GF-D8 (cell line): ENCODE data around the gene MUC5B.
A peak's percentile ranks its signal among the peaks of the same experiment; 100 is the strongest.

Source experiments
- DNase-seq: peaks from one replicate; lab custom pipeline; 2025; lab: John Stamatoyannopoulos, UW

Gene MUC5B

DNA sequence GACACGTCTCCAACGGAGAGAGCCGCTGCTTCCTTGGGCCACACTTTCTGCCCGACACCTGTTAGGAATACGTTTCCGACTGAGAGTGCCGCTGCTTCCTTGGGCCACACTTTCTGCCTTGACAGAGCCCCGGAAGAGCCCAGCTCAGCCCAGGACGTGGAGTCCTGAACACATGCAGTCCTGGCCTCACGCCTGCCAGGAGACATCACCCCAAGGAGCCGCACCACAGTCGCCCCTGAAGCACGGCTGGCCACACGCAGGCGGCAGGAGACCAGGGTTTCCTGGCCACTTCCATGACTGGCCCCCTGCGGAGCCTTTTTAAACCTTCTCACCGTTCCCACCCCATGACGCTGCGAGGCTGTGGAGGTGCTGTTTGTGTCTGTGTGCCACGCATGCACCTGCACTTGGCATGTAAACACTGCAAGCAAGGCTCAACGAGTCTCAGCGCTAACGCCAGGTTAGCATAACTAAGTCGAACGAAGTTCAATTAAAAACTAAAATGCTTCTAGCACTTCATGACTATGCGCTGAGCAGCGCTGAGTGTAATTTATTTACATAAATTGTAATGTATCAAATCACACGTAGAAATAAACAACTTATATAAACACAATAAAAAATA, 77.8 kb downstream of the MUC5B start:
- DNase-seq = no peak

DNA sequence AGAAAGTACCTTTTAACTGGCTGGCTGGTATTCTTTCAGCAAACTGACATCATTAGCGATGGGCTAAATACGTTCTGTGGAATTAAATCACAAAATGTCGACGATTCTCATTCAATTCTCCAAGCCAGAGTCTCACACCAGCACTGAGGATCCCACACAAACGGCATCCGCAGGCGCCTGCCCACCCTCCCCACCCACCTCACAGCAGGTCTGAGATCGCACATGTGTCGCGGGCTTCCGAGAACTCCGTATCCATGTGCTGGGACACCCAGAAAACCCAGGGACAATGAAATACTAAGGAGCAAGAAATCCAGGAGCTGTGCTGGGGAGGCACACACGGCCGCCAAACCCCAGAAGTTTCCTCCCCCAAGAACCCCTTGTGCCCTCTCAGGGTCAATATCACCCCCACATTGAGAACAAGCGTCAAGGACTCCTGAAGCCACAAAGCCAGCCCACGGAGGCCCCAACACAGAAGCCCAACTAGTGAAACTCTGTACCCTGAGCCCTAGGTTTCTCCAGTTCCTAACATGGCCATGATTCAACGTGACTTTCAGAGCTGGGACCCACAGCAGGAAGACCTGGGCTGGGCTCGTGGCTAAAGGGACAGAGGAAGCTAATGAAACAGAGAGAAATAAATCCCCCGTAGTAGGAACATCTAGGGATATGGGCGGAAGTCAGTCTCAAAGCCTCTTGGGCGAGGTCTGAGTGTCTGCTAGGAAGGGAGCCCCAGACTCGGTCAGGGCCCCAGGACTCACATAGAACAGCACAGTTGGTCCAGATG, 78.5 kb downstream of the MUC5B start:
- no peak for DNase-seq

DNA sequence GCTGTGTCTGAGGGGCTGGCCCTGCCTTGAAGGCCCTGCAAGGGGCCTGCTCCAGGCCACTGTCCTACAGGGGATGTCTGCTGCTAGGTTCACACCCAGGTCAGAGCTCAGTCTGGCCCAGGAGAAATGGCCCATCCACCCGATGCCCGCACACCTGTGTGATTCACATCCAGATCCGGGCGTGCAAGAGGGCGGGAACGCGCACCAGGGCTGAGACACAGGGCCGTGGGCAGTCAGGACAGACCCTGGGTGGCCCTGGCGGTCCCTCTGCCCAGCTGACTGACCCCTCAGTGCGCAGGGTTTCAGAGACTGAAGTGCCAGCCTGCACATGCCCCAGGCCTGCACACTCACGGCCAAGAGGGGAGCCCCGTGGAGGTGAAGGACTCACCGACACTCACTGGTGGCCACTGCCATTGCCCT, 79.2 kb downstream of the MUC5B start:
- DNase-seq = no peak

DNA sequence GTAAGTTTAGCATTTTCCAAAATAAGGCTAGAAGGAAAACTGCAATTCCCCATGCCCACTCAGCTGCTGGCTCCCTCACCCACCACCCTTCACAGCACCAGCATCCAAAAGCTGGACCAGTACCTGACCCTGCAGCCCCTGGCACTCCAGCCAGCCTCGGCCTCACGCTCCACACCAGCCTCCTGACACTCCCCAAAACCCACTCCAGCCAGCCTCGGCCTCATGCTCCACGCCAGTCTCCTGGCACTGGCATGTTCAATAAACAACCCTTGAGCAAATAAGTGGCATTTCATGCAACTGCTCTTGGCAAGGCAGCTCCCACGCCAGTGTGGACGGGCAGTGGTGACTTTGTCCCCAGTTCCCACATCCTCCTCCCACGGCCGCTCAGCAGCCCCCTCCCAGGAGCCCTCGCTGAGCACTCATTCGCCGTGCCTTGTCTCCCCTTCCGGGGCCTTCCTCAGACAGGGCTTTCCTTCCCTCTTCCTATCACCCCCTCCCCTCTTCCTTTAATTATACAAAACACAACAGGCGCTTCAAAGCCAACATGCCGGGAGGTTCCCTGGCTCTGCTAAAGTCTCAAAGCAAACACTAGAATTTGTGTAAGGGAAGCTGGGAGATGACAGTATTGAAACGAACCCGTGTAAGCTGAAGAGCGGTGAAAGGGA, 79.7 kb downstream of the MUC5B start:
- no peak for DNase-seq

DNA sequence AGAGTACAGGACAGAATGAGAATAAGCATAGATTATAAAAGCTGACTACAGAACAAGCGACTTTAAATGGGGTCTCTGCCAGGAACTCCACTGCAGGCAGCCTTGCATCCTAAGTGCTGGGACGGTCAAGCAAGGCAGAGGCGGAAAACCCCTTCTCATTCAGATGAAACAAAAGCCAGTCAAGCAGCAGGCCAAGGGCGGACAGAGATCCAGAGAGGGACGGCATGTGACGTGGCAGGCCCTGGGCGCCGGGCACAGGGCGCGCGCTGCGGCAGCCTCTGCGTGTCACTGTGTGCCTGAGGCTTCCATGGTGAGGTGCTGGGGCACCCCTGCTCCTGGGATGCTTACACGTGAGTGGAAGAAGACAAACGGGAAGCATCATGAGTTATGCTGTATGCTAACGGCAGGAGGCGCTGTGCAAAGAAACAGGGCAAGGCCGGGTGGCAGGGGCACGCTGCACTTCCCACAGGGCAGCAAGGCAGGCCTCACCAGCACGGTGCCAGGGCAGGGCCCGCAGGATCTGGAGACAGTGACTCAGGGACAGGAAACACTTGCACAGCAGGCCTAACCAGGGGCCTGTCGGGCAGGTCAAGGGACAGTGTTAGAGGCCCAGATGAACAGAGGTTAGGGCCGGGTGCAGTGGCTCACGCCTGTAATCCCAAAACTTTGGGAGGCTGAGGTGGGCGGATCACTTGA, 80.4 kb downstream of the MUC5B start:
- DNase-seq = no peak

DNA sequence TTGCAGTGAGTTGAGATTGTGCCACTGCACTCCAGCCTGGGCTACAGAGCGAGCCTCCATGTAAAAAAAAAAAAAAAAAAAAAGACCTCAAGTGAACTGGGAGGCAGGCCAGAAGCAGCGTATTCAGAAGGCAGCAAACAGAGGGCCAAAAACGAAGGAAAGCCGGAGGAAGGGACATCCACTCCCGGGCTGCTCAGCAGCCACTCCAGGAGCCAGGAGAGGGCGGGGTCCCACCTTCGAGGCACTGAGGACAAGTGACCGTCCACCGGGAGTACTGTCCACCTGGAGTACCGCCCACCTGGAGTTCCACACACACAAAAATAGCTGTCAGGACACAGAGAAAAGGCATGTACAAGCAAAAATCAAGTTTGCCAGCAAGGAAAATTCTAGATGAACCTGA, 81.1 kb downstream of the MUC5B start:
- no peak for DNase-seq

DNA sequence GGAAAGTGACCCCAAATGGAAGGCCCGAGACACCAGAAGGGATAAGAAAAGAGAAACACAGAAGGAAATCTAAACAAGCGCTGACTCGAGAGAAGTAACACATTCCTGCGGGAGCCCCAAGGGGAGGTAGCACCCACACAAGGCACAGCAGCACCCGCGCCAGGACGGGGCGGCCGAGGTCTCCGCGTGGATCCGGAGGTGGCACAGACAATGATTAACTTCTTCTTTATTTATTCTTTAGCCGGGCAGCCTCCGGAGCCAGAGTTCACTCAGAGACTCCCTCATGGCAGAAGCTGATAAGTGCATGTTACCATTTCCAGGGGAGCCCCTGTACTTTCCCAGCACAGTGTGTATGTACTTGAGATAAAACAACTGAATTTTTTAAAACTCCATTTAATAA, 81.5 kb downstream of the MUC5B start:
- DNase-seq = no peak

DNA sequence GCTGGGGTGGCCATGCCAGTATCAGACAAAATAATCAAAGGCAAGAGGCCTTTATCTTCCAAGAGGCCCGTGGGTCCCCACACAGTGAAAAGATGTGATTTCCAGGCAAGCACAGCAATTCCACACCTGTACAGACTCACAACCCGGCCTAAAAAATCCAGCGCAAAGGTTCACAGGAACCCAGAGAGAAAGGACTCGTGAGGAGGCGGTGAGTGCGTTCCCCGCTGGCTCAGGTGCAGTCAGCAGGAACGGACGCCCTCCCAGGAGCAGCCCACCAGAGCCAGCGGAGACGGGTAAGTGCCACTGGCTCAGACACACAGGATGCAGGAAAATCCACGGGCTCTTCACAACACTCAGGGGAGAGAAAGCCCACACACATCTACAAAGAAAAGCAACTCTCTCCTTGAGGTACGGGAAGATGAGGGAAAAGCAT, 82.2 kb downstream of the MUC5B start:
- DNase-seq = no peak

DNA sequence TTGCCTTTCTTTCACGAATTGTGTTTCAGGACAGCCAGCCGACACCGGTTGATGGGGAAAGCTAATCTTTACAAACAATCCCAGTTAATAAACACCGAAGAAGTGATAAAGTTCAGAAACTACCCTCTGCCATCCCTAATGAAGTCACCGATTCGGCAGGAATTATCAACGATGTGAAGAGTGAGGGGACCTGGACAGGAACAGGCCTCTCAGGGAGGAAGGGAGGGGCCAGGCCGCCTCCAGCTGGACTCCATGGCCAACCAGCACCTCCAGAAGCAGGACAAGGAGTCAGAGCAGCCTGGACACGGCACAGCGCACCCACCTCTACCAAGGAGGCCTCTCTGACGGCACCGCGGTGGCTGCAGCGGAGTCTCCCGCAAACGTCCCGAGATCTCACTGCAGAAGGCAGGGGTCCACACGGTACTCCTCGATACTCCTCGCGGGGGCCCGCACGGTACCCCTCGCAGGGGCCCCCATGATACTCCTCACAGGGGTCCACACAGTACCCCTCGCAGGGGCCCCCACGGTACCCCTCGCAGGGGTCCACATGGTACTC, 82.7 kb downstream of the MUC5B start:
- DNase-seq = no peak

DNA sequence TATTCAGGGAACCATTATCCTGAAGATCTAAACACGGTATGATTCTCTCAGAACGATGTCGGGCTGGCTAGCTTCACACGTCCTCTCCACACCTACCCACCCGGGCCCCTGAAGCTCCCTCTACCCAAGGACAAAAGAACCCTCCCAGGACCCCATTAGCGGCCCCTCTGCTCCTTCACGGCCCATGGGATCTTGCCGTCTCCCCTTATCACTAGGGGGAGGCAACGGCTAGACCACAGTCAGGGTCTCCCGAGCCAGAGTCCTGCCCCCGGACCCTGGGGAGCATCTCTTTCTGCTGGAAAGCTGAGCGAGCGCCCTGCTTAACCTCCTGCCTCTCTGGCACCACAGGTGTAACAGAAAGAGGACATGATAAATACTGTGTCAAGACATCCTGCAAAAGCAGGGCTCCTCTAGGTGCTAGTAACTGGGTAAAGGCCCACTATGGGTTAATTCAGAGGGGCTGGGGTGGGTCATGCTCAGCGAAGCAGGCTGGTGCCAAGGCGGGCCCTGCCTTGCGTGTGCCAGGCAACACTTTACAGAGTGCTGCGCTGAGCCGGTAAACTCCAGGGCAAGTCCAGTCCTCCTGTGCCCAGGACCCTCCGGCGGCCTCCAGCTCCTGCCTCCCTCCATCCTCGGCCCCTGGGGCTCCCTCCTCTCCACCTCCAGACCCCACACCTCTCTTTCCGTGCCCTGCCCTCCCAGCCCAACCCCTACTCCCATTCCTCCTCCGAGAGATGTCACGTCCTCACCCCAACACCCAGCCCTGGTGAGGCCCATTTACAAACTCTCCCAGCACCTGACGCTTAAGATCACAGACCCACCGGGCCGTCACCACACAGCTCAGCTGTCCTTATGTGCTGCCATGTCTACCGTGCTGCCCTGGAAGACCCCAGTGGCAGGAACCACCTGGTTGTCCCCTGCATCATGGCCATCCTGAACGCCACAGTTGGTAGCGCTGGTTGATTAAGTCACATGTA, 83.6 kb downstream of the MUC5B start:
- DNase-seq = no peak

DNA sequence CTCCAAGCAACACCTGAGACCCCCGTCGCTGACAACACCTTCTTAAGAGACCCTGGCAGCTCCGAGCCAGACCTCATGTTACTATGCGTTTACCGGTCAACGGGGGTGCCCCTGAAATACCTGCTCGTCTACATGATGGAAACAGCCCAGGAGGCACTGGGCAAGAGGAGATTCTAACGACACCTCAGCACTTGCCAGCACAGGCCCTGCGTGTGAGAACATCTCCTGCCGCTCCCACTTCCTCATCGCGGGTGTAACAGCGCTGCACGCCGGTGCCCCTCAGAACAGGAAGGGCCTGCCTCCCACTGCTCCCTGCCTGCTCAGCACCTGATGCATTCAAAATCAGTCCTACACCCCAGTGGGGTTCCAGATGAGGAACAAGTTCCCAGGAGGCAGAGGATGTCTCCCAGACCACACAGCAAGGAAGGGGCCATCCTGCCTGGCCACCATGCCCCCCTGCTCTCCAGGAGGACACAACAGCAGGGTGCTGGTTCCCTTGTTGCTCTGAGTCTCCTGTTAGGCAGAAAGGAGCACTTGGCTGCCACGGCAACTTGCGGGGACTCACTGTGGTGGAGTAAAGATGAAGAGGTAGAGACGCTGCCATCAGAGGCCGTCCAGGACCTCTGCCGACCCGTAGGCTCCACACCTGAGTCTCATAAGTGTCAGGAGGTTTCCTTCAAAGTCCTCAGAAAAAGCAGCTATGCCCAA, 84.5 kb downstream of the MUC5B start:
- no peak for DNase-seq

DNA sequence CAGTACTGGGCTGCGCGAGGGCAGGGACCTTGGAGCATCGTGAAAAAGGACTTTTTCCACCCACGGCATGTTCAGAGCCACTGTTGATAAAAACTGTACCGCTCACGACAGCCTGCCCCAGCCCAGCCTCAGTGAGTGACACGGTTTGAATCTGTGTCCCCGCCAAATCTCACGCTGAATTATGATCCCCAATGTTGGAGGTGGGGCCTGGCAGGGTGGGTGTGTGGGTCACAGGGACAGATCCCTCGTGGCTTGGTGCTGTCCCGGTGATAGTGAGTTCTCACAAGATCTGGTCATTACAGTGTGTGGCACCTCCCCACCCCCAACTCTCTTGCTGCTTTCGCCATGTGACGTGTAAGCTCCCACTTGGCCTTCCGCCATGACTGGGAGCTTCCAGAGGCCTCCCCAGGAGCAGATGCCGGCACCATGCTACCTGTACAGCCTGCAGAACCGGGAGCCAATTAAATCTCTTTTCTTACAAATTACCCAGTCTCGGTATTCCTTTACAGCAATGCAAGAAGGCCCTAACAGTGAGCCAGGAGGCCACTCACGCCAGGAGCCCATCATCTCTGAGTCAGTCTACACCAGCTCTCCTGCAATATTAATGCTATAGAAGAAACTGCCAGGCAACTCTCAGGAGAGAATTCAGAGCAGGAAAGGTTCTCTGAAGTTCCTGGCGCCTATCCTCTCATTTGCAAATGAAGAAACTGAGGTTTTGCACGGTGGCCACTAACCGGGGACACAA, 85.3 kb downstream of the MUC5B start:
- DNase-seq = no peak

DNA sequence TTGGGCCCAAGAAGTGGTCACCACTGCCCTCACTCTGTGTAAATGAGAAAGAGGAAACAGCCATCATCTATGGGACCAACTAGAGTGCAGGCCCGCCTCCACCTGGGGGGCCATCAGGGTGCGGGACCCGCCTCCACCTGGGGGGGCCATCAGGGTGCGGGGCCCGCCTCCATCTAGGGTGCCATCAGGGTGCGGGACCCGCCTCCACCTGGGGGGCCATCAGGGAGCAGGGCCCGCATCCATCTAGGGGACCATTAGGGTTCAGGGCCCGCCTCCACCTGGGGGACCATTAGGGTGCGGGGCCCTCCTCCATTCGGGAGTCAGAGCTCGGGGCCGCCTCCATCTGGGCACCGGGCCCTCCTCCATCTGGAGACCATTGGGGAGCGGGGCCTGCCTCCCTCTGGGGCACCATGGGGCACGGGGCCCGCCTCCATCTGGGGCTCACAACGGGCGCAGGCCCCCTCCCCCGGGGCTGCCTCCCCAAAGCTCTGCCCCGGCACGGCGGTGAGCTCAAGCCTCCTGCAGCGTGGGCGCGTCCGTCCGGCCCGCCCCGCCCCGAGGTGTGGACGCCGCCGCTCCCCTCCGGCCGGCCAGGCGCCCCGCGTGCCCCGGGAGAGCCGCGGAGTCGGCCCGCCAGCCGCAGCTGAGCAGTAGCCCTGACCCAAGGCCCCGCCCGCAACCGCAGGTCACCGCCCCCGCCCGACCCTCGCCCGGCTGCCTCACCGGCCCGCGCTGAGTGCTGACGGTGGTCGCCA, 86.1 kb downstream of the MUC5B start:
- DNase-seq = no peak

DNA sequence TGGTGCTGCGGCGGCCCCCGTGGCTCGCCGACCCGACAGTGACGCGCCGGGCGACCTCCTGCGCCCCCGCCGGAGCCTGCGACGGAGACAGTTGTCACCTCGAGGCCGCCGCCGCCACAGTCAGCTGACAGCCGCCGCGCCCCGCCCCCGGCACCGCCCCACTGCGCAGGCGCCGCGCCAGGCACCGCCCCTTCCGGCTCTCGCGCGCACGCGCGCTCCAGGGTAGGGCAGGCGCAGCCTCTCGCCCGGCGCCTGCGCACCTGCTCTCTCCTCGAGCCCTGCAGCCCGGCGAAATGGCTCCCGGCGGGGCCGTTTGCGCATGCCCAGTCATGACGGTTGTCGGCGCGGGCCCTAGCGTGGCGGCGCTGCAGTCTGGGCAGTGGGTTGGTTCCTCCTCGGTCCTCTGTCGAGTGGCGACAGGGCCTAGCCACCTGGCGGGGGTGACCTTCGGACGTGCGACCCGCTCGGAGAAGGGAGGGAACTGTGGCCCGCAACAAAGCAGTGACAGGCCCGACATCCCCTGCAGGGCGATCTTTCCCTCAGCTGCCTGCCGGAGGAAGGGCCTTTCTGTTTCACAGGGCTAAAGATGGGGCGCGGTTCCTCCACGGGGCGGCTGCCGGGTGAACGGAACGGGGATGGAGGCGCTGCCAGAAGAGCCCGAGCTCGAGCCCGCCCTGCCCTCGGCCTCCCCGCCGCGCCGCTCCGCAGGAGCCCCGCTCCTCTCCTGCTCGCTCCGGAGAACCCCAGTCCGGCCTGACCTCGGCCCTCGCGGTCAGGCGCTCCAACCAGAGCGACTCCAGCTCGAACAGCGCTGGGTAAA, 86.8 kb downstream of the MUC5B start, which contains the start of gene TOLLIP:
TOLLIP (minus strand) TSS at position 135 of the 820 bp plus-strand sequence; CDS start at position 1, 134 bp downstream.
- peak; percentile 63 for DNase-seq

DNA sequence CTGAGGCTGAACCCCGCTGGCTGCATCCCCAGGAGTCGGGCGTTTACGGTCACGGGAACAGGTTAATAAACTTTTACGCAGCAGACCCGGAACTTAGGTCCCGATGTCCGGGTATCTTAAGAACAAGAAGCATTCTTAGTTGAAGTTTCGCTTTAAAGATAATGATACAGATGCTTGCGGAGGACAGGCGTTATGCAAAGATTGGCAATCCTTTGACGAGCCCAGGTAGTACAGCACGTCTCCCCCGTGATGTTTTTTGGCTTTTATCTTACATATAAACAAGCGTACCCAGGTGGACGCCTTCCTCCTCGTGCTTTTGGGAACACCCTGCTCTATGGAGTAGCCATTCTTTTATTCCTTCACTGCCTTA, 87.4 kb downstream of the MUC5B start:
- DNase-seq = no peak

DNA sequence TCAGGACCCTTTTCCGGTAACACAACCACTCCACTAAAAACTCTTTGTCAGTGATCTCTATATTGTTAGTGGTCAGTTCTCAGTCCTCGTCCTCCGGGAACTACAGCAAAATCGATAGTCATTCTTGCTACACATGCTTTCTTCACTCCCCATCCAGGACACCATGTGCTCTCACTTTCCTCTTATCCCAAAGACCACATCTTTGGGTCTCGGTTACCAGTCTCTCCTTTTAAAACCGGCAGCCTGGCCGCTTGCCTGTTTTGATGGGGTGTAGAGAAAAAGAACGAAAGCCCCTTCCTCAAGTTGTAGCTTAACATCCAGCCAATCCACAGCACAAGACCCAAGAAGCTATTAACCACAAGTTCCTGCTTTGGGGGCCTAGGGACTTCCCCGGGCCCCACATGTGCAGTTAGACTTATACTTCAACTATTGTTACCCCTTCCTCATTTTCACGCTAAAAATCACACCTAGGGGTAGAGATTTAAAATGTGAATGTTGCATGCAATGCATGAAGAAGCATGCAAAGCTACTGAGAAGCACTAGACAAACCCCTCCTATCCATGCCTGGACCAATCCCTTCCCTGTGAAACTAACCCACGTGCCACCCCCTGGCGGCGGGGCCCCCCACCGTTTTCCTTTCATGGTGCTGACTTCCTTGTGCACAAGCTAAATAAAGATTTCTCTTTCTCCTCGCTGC, 88.1 kb downstream of the MUC5B start:
- DNase-seq = peak; percentile 69
